Hematopoietic multipotent progenitor cell treated with erythropoietin and hydrocortisone succinate and interleukin-3 and kit ligand, for 8 days (in vitro differentiated cells): Measurements from ENCODE around the gene ATCAY.
A peak's percentile ranks its signal among the peaks of the same experiment; 100 is the strongest.
"Not testable (repeated sequence)": the region's sequence is repeated elsewhere in the genome, so short reads cannot be mapped to it uniquely, and the experiment has no call there.

Source experiments
- DNase-seq: peaks from one replicate; pipeline ENCODE4 v3.0.0-alpha.2; 2015

Gene ATCAY

DNA sequence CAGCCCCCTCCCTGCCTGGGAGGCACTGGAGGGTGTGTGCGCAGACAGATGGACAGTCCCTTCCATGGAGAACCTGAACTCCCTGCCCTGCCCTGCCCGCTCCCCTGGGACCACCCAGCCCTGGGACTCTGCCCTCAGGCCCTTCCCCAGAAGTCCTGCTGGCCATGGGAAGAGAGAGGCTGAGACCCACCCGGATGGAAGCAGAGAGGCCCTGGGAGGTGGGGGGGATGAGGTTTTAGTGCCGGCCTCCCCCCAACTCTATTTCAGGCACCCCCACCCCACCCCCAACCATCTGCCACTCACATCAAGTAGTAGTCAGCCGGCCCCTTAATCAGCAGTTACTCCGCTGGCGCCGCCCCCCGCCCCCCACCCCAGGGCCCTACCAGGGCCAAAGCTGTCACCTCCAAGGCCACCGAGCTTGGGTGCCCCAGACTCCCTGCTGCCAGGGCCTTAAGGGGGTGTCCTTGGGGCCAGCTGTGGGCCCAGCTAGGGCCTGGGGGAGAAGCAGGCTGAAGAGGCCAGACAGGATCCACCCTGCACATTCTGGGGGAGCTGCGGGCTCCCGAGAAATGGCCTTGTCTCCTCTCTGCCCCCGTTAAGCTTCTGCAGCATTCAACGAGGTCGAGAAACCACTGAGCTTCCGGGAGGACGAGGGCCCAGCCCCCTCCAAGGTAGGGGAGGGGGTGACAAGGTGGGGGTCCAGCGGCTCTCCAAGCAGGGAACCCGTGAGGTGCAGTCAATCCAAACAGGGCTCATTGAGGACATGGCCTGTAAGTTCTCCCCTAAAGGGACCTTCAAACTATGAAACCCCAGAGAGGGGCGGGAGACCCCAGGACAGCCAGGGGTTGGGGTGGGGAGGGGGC is 69.7 kb downstream of the ATCAY start:
- peak; percentile 29 for DNase-seq

GRCh38 chr19:3950871-3951861 is 70.7 kb downstream of the ATCAY start:
- DNase-seq, result peak; percentile 91

- not testable (repeated sequence) for DNase-seq
Observed at GRCh38 chr19:3952755-3953276, 72.3 kb downstream of the ATCAY start.

GRCh38 chr19:3954107-3954506 is 73.6 kb downstream of the ATCAY start:
- no peak for DNase-seq

GRCh38 chr19:3955276-3955675 is 74.8 kb downstream of the ATCAY start:
- not testable (repeated sequence) for DNase-seq

DNA sequence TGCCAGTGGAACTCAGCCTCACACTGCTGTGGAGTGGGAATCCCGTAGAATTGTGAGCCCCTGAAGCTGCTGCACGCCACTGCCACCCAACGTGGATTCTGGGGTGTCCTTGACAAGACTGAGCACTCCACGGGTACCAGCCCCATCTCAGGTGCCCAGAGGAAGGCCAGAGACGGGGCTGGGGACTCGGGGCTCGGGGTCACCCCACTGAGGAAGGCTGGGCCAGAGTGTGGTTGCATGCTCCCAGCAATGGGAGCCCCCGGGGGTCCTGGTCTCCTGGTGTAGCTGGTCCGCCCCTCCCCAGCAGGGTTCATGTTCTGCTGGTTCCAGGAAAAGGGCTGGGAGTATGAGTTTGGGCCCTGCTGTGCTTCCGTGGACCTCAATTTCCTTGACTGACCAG is 75.2 kb downstream of the ATCAY start:
- DNase-seq, result no peak

DNA sequence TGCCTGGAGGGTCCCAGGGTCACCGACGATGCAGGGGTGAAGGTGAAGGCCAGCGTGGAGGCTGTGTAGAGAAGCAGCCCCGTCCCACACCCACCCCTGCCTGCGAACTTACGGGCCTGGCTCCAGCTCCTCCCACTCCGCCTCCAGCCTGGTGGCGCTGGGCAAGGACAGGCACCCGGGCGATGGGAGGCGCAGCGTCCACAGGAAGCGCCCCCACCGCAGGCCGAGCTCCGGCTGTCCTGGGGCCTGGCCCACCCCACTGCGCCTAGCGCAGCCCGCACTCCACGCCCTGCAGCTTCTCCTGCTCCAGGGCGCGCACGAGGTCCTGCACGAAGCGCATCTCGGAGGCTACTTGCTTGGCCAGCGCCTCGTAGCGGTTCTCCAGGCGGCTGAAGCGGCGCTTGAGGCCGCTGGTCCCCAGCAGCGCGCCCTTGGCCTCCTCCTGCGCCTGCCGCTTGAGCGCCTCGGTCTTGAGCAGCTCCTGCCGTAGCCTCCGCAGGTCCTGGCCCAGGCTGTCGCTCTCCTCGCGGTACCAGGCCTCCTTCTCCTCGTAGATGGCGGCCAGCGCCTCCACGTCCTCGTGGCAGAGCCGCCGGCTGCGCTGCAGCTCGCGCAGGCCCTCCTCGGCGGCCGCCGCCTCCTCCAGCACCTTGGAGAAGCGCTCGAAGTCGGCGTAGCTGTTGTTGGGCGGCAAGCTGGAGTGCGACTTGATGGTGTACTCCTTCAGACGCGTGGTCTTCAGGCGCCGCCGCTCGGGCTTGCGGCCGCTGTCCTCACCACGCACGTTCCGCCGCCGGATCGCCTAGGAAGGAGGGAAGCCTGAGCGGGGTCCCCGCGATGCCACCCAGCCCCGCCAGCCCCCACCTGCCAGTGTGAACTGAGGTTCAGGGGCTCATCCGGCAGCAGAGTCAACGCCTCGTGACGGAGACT is 78.6 kb downstream of the ATCAY start:
- no peak for DNase-seq

DNA sequence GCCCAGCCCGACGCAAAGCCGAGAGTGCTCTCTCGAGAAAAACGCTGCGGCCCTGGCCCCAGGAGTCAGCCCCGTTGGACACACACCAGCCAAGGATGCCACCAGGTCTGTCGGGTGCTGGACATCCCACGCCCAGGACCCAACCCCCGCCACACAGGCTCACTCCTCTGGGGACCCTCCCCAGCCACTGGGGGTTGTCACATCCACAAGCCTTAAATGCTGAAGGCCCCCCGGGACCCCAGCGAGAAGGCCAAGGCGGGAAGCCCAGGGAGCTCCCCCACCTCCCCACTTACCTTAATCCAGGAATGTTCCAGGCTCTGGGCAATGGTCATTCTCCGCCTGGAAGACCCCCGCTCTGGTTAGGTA is 79.3 kb downstream of the ATCAY start:
- DNase-seq, result no peak

- DNase-seq, result no peak
Observed at GRCh38 chr19:3961007-3961406, 80.5 kb downstream of the ATCAY start.

DNA sequence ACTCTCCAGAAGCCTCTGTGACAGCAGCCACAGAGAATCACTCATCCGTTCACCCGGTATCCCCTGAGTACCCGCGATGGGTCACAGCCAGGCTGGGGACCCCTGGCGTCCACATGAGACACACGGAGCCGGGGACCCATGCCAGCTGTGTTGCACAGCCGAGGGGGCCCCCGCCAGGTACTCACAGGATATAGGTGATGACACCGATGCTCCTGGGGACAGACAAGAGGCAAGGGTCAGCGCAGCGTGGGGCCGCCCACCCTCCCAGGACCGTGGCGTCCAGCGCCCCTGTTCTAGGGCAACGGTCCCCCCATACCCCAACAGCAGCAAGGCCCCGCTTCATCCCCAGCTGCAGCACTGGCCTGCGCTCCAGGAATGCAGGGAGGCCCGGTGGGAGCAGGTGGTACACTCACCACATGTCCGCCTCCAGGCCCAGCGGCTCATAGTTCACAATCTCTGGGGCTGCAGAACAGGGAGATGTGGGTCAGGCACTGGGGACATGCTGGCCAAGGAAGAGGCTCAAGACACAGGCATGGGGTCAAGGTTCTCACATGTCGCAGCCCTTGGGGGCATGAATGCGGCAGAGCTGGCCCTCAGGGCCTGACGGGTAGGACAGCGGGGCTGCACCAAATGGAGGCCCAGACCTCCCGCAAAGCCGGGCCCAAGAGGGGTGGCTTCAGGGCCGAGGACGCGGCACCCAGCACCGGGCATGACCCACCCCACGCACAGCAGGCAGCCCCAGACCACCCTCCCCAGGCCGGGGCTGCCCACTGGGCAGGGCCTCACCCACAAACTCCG is 83.2 kb downstream of the ATCAY start:
- no peak for DNase-seq

DNA sequence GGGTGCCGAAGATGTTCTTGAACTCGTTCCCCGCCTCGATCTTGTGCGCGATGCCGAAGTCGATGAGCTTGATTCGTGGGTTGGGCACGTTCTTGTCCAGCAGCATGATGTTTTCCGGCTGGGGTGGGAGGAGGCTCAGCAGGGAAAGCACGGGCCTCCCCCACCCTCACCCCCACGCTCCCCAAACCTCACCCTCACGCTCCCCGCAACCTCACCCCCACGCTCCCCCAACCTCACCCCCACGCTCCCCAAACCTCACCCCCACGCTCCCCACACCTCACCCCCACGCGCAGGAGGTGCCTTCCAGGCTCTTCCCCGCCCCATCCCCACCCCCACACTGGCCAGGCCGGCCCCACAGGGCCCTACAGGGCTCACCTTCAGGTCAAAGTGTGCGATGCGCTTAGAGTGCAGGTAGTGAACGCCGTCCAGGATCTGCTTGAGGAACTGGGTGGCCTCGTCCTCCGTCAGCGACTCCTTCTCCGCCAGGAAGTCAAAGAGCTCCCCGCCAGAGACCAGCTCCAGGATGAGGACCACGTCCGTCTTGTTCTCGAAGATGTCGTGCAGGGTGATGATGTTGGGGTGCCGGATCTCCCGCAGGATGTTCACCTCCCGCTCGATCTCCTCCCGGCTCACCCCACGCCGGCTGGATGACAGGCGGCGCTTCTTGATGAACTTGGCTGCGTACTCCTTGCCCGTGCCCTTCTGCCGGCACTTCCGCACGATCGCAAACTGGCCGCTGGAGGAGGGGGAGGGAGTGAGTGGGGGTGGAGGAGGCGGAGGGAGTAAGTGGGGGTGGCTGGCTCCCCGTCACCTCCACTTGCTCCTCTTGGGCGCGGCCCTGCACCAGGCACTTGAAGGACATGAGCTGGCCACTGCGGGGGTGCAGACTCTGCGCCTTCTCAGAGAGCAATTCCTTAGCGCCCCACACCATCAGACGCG is 84.0 kb downstream of the ATCAY start:
- DNase-seq, result no peak

- no peak for DNase-seq
Observed at GRCh38 chr19:3966051-3967017, 85.8 kb downstream of the ATCAY start.

GRCh38 chr19:3967983-3968382 is 87.5 kb downstream of the ATCAY start:
- not testable (repeated sequence) for DNase-seq

DNA sequence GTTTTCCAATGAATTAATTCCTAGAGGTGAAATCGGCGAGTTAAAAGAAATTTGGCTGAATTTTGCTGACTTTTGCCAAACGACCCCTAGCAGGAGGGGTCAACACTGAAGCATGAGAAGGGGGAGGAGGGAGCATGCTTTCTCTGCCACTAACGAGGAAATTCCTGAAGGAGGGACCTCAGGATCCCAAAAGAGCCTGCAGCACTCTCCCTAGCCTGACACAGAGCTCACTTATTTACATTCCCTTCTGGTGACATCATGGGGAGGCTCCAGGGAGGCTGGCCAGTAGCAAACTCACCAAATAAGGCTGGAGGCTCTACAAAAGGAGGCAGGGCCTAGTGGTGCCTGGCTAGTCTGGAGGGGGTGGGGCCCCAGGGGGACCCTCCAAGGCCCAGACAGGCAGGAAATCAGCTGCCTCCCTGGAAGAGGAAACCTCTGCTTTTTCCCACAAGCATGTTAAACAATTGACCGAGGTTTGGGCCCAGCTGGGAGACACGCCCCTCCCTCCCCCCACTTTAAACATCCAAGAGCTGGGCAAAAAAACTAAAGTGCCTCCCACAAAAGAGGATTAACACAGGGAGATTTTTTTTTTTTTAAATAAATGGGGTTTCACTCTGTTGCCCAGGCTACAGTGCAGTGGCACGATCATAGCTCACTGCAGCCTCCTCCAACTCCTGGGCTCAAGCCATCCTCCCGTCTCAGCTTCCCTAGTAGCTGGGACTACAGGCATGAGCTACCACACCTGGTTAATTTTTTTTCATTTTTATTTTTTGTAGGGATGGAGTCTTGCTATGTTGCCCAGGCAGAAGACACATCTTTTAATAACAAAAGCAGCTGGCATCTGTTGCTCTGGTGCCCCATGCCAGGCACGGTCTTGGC is 88.3 kb downstream of the ATCAY start:
- DNase-seq, result peak; percentile 23

DNA sequence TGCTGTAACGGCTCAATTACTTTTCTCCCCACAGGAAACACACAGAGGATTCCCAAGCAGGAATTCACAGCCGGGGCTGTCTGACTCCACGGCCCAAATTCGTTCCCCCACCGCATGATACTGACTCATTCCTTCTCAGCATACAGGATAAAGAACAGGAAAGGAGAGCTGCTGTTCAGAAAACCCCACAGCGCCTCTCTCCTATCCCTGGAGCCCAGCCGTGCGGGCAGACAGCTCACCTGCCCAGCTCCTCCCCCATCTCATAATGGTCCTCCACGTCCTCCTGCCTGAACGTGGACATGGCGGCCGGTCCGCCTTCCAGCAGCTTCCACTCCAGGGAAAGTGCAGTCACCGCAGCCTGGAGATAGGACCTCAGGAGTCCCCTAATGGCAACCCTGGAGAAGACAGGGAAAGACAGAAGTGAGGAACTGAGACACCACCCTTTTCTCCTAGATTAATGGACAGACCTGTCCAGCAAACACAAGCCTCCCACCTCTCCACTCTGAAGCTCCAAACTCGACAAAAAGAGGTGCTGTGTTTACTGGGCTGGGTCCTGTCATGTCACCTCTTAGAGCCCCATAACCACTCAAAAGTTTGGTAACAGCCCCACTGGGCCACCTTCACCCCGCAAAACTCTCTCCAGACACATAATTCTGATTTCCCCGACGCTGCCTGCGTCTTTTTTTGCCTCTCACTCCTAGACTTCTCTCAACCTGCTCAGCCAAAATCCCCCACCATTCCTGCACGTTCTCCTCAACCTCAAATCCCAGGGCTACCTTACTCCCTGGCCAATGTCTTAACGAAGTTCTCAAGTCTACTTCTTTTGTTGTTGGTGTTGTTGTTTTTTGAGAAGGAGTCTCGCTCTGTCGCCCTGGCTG is 89.2 kb downstream of the ATCAY start:
- no peak for DNase-seq

DNA sequence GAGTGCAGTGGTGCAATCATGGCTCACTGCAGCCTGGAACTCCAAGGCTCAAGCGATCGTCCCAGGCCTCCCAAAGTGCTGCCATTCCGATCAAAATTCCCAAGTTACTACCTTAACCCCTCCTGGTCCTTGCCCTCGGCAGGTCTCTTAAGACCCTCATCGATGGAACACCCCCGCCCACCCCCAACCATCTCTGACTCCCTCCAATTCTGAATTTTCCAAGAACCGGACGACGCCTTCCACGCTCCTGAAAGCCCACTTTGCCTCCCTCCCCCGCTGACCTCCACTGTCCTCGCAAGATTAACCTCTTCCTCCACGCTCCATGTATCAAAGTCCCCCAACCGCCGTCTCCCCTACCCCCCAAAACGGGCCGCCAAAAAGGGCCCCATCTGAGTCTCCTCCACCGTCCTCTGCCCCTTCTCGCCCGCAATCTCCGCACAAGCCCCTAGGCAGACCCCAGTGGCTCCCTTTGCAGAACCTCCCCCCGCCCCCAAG is 89.9 kb downstream of the ATCAY start:
- no peak for DNase-seq
